Measurements from ENCODE around the gene IMP4. TPM values are rescaled to one million over a fixed set of nuclear protein-coding genes. Genes with fewer than 3 reads are reported as not detected.

IMP4 gene
- total RNA-seq, 1 experiment from 2014 or later = 121 TPM

DNA sequence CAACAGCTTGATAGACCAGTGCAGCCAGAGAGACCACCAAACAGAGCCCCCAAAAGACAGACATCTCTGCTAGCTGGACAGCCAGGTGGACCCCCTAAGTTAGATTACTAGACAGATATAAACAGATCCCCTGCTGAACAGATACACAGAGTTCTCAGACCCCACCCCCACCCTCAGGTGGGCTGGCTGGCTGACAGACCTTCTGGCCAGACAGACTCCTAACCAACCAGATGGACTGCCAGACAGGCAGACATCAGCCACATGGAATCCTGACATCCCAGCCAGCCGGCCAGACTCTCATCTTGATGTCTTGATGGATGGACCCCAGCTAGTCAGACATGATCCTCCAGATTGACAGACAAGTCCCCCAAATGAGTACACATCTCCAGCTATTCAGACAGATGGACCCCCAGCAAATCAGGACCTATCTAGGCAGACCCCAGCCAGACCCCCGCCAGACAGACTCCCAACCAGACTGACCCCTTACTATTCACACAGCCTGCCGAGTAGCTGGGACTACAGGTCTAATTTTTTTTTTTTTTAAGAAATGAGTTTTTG, 31.2 kb downstream of the IMP4 start (continued):
- TF ChIP-seq YY1 (IDR thresholded peaks at IDR 0.05; ENCODE audit: extremely low read depth, insufficient replicate concordance, low read depth, low read length) (no peak), SP1 (IDR thresholded peaks at IDR 0.05; ENCODE audit: low read depth) (no peak), EGR1 (IDR thresholded peaks at IDR 0.05; ENCODE audit: low read depth) (no peak)
- TF ChIP-seq, protein P1, sequence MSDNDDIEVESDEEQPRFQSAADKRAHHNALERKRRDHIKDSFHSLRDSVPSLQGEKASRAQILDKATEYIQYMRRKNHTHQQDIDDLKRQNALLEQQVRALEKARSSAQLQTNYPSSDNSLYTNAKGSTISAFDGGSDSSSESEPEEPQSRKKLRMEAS (IDR thresholded peaks at IDR 0.05) = no peak

DNA sequence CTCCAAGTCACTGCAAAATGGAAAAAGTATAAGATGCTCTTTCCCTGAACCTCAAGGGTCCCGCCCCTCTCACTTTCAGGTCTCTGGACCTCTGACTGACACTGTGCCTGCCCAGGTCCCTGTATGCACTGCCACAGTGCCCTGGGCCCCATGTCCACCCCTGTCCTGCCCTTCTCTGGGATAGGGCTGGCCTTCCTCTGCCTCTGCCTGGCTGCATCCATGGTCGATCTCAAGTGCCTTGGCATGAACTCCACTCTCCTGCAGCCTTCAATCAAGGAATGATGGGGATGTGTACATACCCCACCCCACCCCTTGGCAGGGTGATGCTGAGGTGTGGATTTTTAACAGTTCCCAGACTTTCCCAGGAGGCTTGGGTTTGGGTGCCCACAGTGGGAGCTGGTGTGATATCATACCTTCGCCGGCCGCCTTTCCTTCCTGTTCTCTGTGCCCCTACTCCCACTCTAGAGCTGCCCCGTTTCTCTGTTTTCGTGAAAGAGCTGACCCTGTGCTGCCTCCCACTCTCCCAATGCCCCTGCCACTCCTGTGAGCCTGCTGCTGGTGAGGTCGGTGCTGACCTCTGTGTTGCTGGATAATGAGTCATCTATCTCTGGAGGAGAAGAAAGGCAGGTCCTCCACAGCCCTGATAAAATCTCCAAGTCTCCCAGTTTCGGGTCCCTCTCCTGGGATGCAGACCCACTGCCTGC, 32.0 kb downstream of the IMP4 start:
- Histone ChIP-seq H3K79me2 (ENCODE audit: insufficient read depth, low read length) (0 out of 2 replicates have a peak, but pooled peaks cover 7% of the 10 kb centered on the region), H2AFZ (ENCODE audit: low read depth, low read length, poor library complexity, severe bottlenecking) (no peak overlapping the region), H3K9me3 (ENCODE audit: control insufficient read depth in 1 of 2, insufficient read depth in 1 of 2, low read depth in 1 of 2, low read length in 2 of 2) (no peaks in the 10 kb centered on the region), H3K4me3 (replicated peaks in 1 of 2; ENCODE audit: low read depth in 1 of 2, low read length in 2 of 2) (no peak overlapping the region), H3K4me2 (ENCODE audit: low read length) (peak overlapping the region; percentile 45), H3K9ac (ENCODE audit: low read length) (no peak overlapping the region), H4K20me1 (ENCODE audit: insufficient read depth) (no peaks in the 10 kb centered on the region), H3K9me2 (ENCODE audit: insufficient read depth) (no peaks in the 10 kb centered on the region), H3K4me1 (ENCODE audit: control insufficient read depth in 1 of 2, insufficient read depth in 2 of 2, low read length in 2 of 2) (peaks cover 17 to 32% of the 10 kb centered on the region in 2 experiments; a peak in 3 of 4 replicates), H3K36me3 (ENCODE audit: control insufficient read depth in 1 of 2, insufficient read depth in 2 of 2, low read length in 2 of 2) (peaks cover 0 to 6% of the 10 kb centered on the region in 2 experiments; a peak in 1 of 4 replicates), H3K27me3 (ENCODE audit: insufficient read depth, low read length) (no peaks in the 10 kb centered on the region), H3K27ac (ENCODE audit: low read depth, low read length) (no peak overlapping the region)
- RAD21 ChIA-PET (ENCODE audit: low non-redundant PET in 1 of 2, low total read pairs in 2 of 2, uncharacterized antibody in 2 of 2, unreplicated experiment in 2 of 2) = no interaction called here
- no peak for ATAC-seq
- no peak for DNase-seq (ENCODE audit: low read depth, low spot score)
- BruUV-seq (replicated peaks) = no TSS peak
- POLR2A ChIA-PET = no interaction called here
- TF ChIP-seq TCF7L2 (IDR thresholded peaks at IDR 0.05; ENCODE audit: borderline replicate concordance, extremely low read depth, insufficient read depth, insufficient read length) (no peak), FOSL1 (IDR thresholded peaks at IDR 0.05; ENCODE audit: low read depth) (0 out of 2 replicates have a peak, but pooled peaks have one; percentile 12), POLR2AphosphoS5 (IDR thresholded peaks at IDR 0.05; ENCODE audit: low read depth, low read length) (0 out of 2 replicates have a peak, but pooled peaks have one; percentile 0)
- intact Hi-C loops (cut with micrococcal nuclease) = loop anchor here (5.0 kb wide), 1 partner anchor 42 kb away; no protein-coding TSS in a partner anchor
- CTCF ChIA-PET = interaction anchor here (2.6 kb wide), 1 partner anchor 32 kb away, joined by 12 read pairs; the partner anchor contains the start of gene IMP4

Data from HCT116 (cell line).